Suprapubic skin (tissue), 3 donors: ENCODE measurements around the gene TESMIN.

Source experiments
- POLR2A ChIP-seq, 2 donors: fragments of 450-650 bp; IDR thresholded peaks; one replicate each; pipeline ENCODE4 v1.6.1; 2017; ENCODE audit warnings: antibody characterized with exemption in 2 of 2, mild to moderate bottlenecking in 2 of 2, moderate library complexity in 2 of 2
- TF ChIP-seq, protein P1 (sequence below), 2 donors: fragments of 200-600 bp in 1 of 2; fragments of 450-650 bp in 1 of 2; sonication (generic) in 1 of 2; IDR thresholded peaks; one replicate each; pipeline ENCODE4 v1.5.1; 2016 to 2019; ENCODE audit warnings: antibody characterized with exemption in 2 of 2, mild to moderate bottlenecking in 1 of 2, moderate library complexity in 1 of 2

DNA sequence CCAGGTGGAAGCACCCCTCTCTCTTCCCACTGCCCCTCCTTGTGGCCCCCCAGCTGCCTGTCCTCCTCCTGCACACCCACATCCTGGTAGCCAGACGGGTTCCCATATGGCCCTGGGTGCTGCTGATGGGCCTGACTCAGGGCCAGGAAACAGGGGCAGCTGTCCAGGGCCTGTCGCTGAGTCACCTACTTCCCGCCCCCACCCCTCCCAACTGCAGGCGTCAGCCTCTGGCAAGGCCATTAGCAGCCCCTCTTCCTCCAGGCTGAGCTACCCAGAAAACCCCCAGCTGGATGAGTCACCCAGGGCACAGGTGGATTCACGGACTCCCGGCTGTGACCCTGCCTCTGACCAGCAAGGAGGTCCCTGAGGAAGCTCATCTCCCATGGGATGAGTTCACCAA lies 73.9 kb downstream of the TESMIN start:
- TF ChIP-seq POLR2A (IDR thresholded peaks at IDR 0.05), result no peak
- TF ChIP-seq, protein P1, sequence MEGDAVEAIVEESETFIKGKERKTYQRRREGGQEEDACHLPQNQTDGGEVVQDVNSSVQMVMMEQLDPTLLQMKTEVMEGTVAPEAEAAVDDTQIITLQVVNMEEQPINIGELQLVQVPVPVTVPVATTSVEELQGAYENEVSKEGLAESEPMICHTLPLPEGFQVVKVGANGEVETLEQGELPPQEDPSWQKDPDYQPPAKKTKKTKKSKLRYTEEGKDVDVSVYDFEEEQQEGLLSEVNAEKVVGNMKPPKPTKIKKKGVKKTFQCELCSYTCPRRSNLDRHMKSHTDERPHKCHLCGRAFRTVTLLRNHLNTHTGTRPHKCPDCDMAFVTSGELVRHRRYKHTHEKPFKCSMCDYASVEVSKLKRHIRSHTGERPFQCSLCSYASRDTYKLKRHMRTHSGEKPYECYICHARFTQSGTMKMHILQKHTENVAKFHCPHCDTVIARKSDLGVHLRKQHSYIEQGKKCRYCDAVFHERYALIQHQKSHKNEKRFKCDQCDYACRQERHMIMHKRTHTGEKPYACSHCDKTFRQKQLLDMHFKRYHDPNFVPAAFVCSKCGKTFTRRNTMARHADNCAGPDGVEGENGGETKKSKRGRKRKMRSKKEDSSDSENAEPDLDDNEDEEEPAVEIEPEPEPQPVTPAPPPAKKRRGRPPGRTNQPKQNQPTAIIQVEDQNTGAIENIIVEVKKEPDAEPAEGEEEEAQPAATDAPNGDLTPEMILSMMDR (IDR thresholded peaks at IDR 0.05), result no peak
